SK-N-SH (cell line): Measurements from ENCODE around the gene STAC. TPM values are rescaled to one million over a fixed set of nuclear protein-coding genes. Genes with fewer than 3 reads are reported as not detected.

ENCODE experiments used
- CTCF ChIA-PET: fragments of 300-600, 350-600 bp; formaldehyde crosslinking; extraction: SDS; loops from one replicate; lab custom pipeline; 2021; lab: Yijun Ruan, JAX
- POLR2A ChIA-PET: fragments of 350-600 bp; sonication (Branson Sonifier 250); formaldehyde crosslinking; extraction: SDS; loops from one replicate; lab custom pipeline; 2020; ENCODE audit warnings: antibody characterized with exemption, inconsistent platforms; lab: Yijun Ruan, JAX
- DNase-seq: peaks from one replicate; pipeline ENCODE4 v3.0.0; 2012
- H2AFZ ChIP-seq: fragments of 200-600 bp; sonication (generic); 2 replicates; pipeline ENCODE4 v1.8.1; 2016; ENCODE audit warnings: antibody characterized with exemption, mild to moderate bottlenecking, low read depth
- H3F3A ChIP-seq: fragments of 200-600 bp; sonication (generic); replicated peaks from 2 replicates; pipeline ENCODE3; 2016; ENCODE audit warnings: antibody characterized with exemption, mild to moderate bottlenecking; ENCODE audit not compliant: insufficient read depth
- H3K27ac ChIP-seq, 2 experiments: fragments of 200-500 bp in 1 of 2; fragments of 200-600 bp in 1 of 2; sonication (Bioruptor generic) in 1 of 2; sonication (generic), shearing (Covaris generic) in 1 of 2; 2 replicates each; pipeline versions ENCODE4 v1.5.1 to v1.6.1; 2014 to 2016; ENCODE audit warnings: low read depth in 2 of 2, inconsistent platforms in 1 of 2, low read length in 1 of 2, mild to moderate bottlenecking in 1 of 2, mixed read lengths in 1 of 2
- H3K27me3 ChIP-seq: fragments of 200-600 bp; sonication (generic), shearing (Covaris generic); 2 replicates; pipeline ENCODE4 v1.6.1; 2016; ENCODE audit warnings: mixed run types; ENCODE audit not compliant: insufficient read depth
- H3K36me3 ChIP-seq, 2 experiments: fragments of 200-500 bp in 1 of 2; fragments of 200-600 bp in 1 of 2; sonication (Bioruptor generic) in 1 of 2; sonication (generic) in 1 of 2; replicated peaks in 1 of 2; 2 replicates each; pipeline versions ENCODE3 to v1.5.1; 2014 to 2016; ENCODE audit warnings: low read length in 1 of 2, mild to moderate bottlenecking in 1 of 2; ENCODE audit not compliant: insufficient read depth in 2 of 2, control insufficient read depth in 1 of 2
- H3K4me1 ChIP-seq, 2 experiments: fragments of 200-500 bp in 1 of 2; fragments of 200-600 bp in 1 of 2; sonication (Bioruptor generic) in 1 of 2; sonication (generic), shearing (Covaris generic) in 1 of 2; 2 replicates each; pipeline versions ENCODE4 v1.5.1 to v1.6.1; 2014 to 2016; ENCODE audit warnings: low read depth in 1 of 2, low read length in 1 of 2, mixed run types in 1 of 2; ENCODE audit not compliant: insufficient read depth in 2 of 2, control insufficient read depth in 1 of 2
- H3K4me2 ChIP-seq: fragments of 200-600 bp; sonication (generic), shearing (Covaris generic); 2 replicates; pipeline ENCODE4 v1.6.1; 2017; ENCODE audit warnings: mixed run types
- H3K4me3 ChIP-seq, 2 experiments: fragments of 200-500 bp in 1 of 2; fragments of 200-600 bp in 1 of 2; sonication (Bioruptor generic) in 1 of 2; sonication (generic), shearing (Covaris generic) in 1 of 2; 2 replicates each; pipeline versions ENCODE4 v1.5.1 to v1.8.1; 2014 to 2016; ENCODE audit warnings: low read depth in 2 of 2, inconsistent platforms in 1 of 2, low read length in 1 of 2, mild to moderate bottlenecking in 1 of 2, mixed read lengths in 1 of 2, moderate library complexity in 1 of 2
- H3K79me2 ChIP-seq: fragments of 200-600 bp; sonication (generic); 2 replicates; pipeline ENCODE4 v1.8.1; 2017; ENCODE audit warnings: mild to moderate bottlenecking; ENCODE audit not compliant: insufficient read depth
- H3K9ac ChIP-seq: fragments of 200-600 bp; sonication (generic); 2 replicates; pipeline ENCODE4 v1.6.1; 2017; ENCODE audit warnings: mixed run types
- H3K9me2 ChIP-seq: fragments of 200-600 bp; sonication (generic); 2 replicates; pipeline ENCODE4 v1.6.1; 2017; ENCODE audit warnings: mixed run types
- H3K9me3 ChIP-seq: fragments of 200-600 bp; sonication (generic); 2 replicates; pipeline ENCODE4 v1.6.1; 2017; ENCODE audit warnings: mixed run types, mild to moderate bottlenecking, moderate library complexity
- H4K20me1 ChIP-seq: fragments of 200-600 bp; sonication (generic); 2 replicates; pipeline ENCODE4 v1.6.1; 2017; ENCODE audit warnings: mild to moderate bottlenecking, mixed run types; ENCODE audit not compliant: insufficient read depth
- FOXM1 ChIP-seq: IDR thresholded peaks from 2 replicates; pipeline ENCODE4 v1.4.0; 2012; ENCODE audit warnings: low read depth, mild to moderate bottlenecking
- GABPA ChIP-seq: IDR thresholded peaks from 2 replicates; pipeline ENCODE4 v1.4.0; 2012; ENCODE audit warnings: low read depth, mild to moderate bottlenecking
- GATA2 ChIP-seq: sonication (generic); formaldehyde crosslinking; IDR thresholded peaks from 2 replicates; pipeline ENCODE4 v1.5.0; 2020; ENCODE audit warnings: mild to moderate bottlenecking, missing genetic modification reagents
- MEF2A ChIP-seq: IDR thresholded peaks from 2 replicates; pipeline ENCODE4 v1.4.0; 2012; ENCODE audit warnings: low read depth, borderline replicate concordance
- RXRA ChIP-seq: IDR thresholded peaks from 2 replicates; pipeline ENCODE4 v1.4.0; 2012; ENCODE audit warnings: low read depth, mild to moderate bottlenecking, borderline replicate concordance
- TAF1 ChIP-seq: IDR thresholded peaks from 2 replicates; pipeline ENCODE4 v1.6.1; 2012; ENCODE audit warnings: low read depth, mild to moderate bottlenecking, low read length, moderate library complexity, borderline replicate concordance
- TCF12 ChIP-seq: IDR thresholded peaks from 2 replicates; pipeline ENCODE4 v1.4.0; 2012
- TEAD4 ChIP-seq: IDR thresholded peaks from 2 replicates; pipeline ENCODE4 v1.4.0; 2012; ENCODE audit warnings: mild to moderate bottlenecking, borderline replicate concordance; ENCODE audit not compliant: insufficient read depth
- WGBS: methylation state at CpG from one replicate; pipeline ENCODE4 v1.1.6; 2017; ENCODE audit warnings: low lambda C conversion rate; 5-methylcytosine and 5-hydroxymethylcytosine counted together
- polyA plus RNA-seq, 3 experiments: library from polyadenylated mRNA; depleted of rRNA; stranded (reverse); fragments of >200 nt; gene quantifications; 2 replicates each; pipeline ENCODE4 v1.2.3, GENCODE V29; 2012
- TF ChIP-seq, protein P1 (sequence below): IDR thresholded peaks from 2 replicates; pipeline ENCODE4 v1.4.0; 2012; ENCODE audit warnings: low read depth, borderline replicate concordance
- TF ChIP-seq, protein P2 (sequence below): fragments of 150-350 bp; IDR thresholded peaks from 2 replicates; pipeline ENCODE4 v1.6.1; 2016; ENCODE audit warnings: mild to moderate bottlenecking, low read depth, low read length
- TF ChIP-seq, protein P3 (sequence below): IDR thresholded peaks from 2 replicates; pipeline ENCODE4 v1.4.0; 2012; ENCODE audit warnings: low read depth

The STAC gene
- polyA plus RNA-seq, 1 of the 3 experiments (the other 2 are of a cell fraction), result 25.0 TPM

DNA sequence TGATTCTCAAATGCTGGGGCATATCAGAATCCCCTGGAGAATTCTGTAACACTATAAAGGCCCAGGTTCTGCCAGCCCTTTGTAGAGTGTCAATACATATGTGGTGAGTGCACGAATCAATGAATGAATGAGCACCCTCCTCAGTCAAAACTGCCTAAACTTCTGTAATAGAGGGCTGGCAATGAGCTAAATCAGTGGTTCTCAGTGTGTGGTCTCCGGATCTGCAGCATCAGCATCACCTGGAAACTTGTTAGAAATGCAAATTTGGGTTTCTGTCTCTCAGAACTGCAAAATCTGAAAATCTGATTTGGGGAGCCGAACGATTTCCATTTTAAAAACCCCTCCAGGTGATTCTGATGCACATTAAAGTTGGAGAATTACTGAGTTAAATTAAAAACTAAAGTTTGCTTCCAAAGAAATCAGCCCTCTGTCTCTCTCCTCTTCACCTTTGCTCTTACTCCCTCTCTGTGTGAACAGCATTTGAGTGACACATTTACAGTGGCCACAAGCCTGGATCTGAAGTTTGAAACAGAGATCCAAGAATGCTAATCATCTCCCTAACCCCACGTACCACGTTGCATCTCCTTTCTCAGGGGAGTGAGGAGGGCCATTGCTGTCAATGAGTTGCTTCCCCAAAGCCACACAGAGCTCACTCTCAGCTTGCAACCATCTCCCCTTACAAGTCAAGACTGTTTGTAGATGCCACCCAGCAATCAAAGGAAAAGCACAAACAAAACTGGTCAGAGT lies 109.5 kb downstream of the STAC start:
- H3K36me3 ChIP-seq, result peaks cover 4 to 77% of the 10 kb centered on the region in 2 experiments
- H3K27me3 ChIP-seq, result no peaks in the 10 kb centered on the region
- DNase-seq, result no peak
- no peaks in the 10 kb centered on the region for H3K79me2 ChIP-seq
- H3K4me1 ChIP-seq, result peaks cover 0 to 9% of the 10 kb centered on the region in 2 experiments; a peak in 1 of 4 replicates
- no peaks in the 10 kb centered on the region for H3F3A ChIP-seq
- no peak overlapping the region for H2AFZ ChIP-seq
- no peak overlapping the region for H3K9ac ChIP-seq
- ChIA-PET CTCF (interaction anchor here (0.7 to 1.5 kb wide), 2 partner anchors 10 to 20 kb away, joined by 3 read pairs; no protein-coding TSS in a partner anchor), POLR2A (no interaction called here)
- H3K4me3 ChIP-seq, result no peak overlapping the region
- no peak overlapping the region; a peak in 1 of 4 replicates for H3K27ac ChIP-seq
- WGBS, result 83% methylated on average over 6 of the region's 6 CpGs
- no peaks in the 10 kb centered on the region for H4K20me1 ChIP-seq
- TF ChIP-seq, protein P1, sequence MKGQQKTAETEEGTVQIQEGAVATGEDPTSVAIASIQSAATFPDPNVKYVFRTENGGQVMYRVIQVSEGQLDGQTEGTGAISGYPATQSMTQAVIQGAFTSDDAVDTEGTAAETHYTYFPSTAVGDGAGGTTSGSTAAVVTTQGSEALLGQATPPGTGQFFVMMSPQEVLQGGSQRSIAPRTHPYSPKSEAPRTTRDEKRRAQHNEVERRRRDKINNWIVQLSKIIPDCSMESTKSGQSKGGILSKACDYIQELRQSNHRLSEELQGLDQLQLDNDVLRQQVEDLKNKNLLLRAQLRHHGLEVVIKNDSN, result no peak
- TF ChIP-seq RXRA, result no peak
- TF ChIP-seq TEAD4, result no peak
- no peak for TF ChIP-seq TCF12
- TF ChIP-seq, protein P2, sequence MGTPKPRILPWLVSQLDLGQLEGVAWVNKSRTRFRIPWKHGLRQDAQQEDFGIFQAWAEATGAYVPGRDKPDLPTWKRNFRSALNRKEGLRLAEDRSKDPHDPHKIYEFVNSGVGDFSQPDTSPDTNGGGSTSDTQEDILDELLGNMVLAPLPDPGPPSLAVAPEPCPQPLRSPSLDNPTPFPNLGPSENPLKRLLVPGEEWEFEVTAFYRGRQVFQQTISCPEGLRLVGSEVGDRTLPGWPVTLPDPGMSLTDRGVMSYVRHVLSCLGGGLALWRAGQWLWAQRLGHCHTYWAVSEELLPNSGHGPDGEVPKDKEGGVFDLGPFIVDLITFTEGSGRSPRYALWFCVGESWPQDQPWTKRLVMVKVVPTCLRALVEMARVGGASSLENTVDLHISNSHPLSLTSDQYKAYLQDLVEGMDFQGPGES, result no peak
- TF ChIP-seq MEF2A, result no peak
- no peak for TF ChIP-seq TAF1
- no peak for TF ChIP-seq GATA2 (CRISPR knock-in tag)
- H3K4me2 ChIP-seq, result no peak overlapping the region
- no peaks in the 10 kb centered on the region for H3K9me2 ChIP-seq
- H3K9me3 ChIP-seq, result no peaks in the 10 kb centered on the region

DNA sequence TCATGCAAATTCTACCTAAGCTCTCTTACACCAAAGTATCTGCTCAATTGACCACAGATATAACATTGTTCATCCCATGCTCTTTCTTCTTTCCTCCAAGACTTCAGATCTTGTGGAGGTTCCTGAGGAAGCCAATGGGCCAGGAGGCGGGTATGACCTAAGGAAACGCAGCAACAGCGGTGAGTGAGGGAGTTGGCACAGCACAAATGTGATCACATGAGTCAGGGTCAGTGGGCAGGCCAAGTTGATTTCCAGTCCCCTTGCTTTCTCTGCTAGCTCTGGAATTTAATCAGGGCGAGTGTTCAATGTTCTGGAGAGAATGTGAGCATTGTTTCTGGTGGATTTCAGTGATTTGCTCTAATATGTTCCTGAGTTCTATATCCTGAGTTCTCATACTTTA lies 112.7 kb downstream of the STAC start:
- Histone ChIP-seq H3K4me3 (no peak overlapping the region), H3K9me3 (no peaks in the 10 kb centered on the region), H3K27me3 (no peaks in the 10 kb centered on the region), H3K27ac (peak overlapping the region in 1 of 2 experiments; percentile 44; a peak in 1 of 4 replicates), H3K9me2 (no peaks in the 10 kb centered on the region), H3K36me3 (peaks cover 17 to 57% of the 10 kb centered on the region in 2 experiments), H3F3A (no peaks in the 10 kb centered on the region), H4K20me1 (no peaks in the 10 kb centered on the region), H3K4me2 (no peak overlapping the region), H3K9ac (no peak overlapping the region), H2AFZ (no peak overlapping the region), H3K79me2 (no peaks in the 10 kb centered on the region), H3K4me1 (peaks cover 6 to 19% of the 10 kb centered on the region in 2 experiments; a peak in 3 of 4 replicates)
- WGBS, result 92% methylated on average over 4 of the region's 4 CpGs
- ChIA-PET POLR2A (no interaction called here), CTCF (interaction anchor here (1.5 kb wide), 1 partner anchor 28 kb away, joined by 4 read pairs; no protein-coding TSS in a partner anchor)
- no peak for TF ChIP-seq TEAD4
- TF ChIP-seq FOXM1, result no peak
- TF ChIP-seq MEF2A, result no peak
- TF ChIP-seq GABPA, result no peak
- TF ChIP-seq RXRA, result no peak
- TF ChIP-seq, protein P3, sequence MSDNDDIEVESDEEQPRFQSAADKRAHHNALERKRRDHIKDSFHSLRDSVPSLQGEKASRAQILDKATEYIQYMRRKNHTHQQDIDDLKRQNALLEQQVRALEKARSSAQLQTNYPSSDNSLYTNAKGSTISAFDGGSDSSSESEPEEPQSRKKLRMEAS, result no peak
- DNase-seq, result no peak
